Testis (tissue), 3 donors: ENCODE measurements around the gene ELMOD2. TPM values are rescaled to one million over a fixed set of nuclear protein-coding genes. Genes with fewer than 3 reads are reported as not detected.

Experiments
- DNase-seq: peaks from one replicate; pipeline ENCODE4 v3.0.0-alpha.2; 2019
- H3K27ac ChIP-seq, 2 donors: fragments of 200-600 bp; sonication (generic); one replicate each; pipeline ENCODE4 v1.5.1; 2019
- H3K27me3 ChIP-seq: fragments of 200-600 bp; sonication (generic); one replicate; pipeline ENCODE4 v1.5.1; 2019
- H3K36me3 ChIP-seq: fragments of 200-600 bp; sonication (generic); one replicate; pipeline ENCODE4 v1.5.1; 2017; ENCODE audit warnings: low read depth; ENCODE audit errors: missing control alignments
- H3K4me1 ChIP-seq: fragments of 200-600 bp; sonication (generic); one replicate; pipeline ENCODE4 v1.5.1; 2019
- H3K4me3 ChIP-seq, 2 donors: fragments of 200-600 bp; sonication (generic); one replicate each; pipeline ENCODE4 v1.5.1; 2017 to 2019
- H3K9me3 ChIP-seq: fragments of 200-600 bp; sonication (generic); one replicate; pipeline ENCODE4 v1.5.1; 2017
- CTCF ChIP-seq, 3 experiments: fragments of 450-650 bp in 2 of 3; fragments of 200-600 bp in 1 of 3; sonication (generic) in 1 of 3; IDR thresholded peaks; one replicate each; pipeline ENCODE4 v1.5.1; 2016 to 2019; ENCODE audit warnings: antibody characterized with exemption in 3 of 3, mild to moderate bottlenecking in 2 of 3, moderate library complexity in 1 of 3
- POLR2A ChIP-seq: fragments of 450-650 bp; IDR thresholded peaks from one replicate; pipeline ENCODE4 v1.6.1; 2017; ENCODE audit warnings: antibody characterized with exemption, mild to moderate bottlenecking, moderate library complexity
- WGBS, 2 donors: methylation state at CpG; one replicate each; pipeline ENCODE4 v1.1.5; 2018; 5-methylcytosine and 5-hydroxymethylcytosine counted together
- intact Hi-C: fragments of 100-400 bp; cut with DNase I; formaldehyde crosslinking; loops from one replicate; pipeline ENCODE4 v1.15.1; 2023; ENCODE audit warnings: low total_unique reads
- polyA plus RNA-seq: library from polyadenylated mRNA; stranded (reverse); fragments of 350-450 nt; fragmentation: Illumina TruSeq; extraction: RNeasy Lipid Tissue Mini Kit (QIAGEN cat#74804); gene quantifications from one replicate; pipeline ENCODE4 v1.2.3, GENCODE V29; 2014; ENCODE audit warnings: low read depth, low replicate concordance; ENCODE audit not compliant: insufficient read depth
- total RNA-seq, 2 donors: library from RNA; depleted of rRNA; stranded (reverse); fragments of >200 nt; gene quantifications; one replicate each; pipeline ENCODE4 v1.2.3, GENCODE V29; 2016

ELMOD2 gene
- total and polyA plus RNA-seq, 3 donors from 2014 or later: 13.5 to 42.2 (median 23.0) TPM

- H3K36me3 ChIP-seq: no peaks in the 10 kb centered on the region
- no peak for TF ChIP-seq POLR2A
- H3K27ac ChIP-seq: peak overlapping the region in 1 of 2 donors; percentile 81
- H3K27me3 ChIP-seq: no peaks in the 10 kb centered on the region
- H3K4me3 ChIP-seq: peak overlapping the region; percentile 82 to 88
- no peak for DNase-seq
- H3K4me1 ChIP-seq: no peaks in the 10 kb centered on the region
- H3K9me3 ChIP-seq: no peaks in the 10 kb centered on the region
- intact Hi-C loops: no loop called here
- 4 to 6% methylated on average over 8 of the region's 8 CpGs for WGBS, 2 donors
Measured at GRCh38 chr4:140523370-140523856, 555 bp upstream of the ELMOD2 start.

DNA sequence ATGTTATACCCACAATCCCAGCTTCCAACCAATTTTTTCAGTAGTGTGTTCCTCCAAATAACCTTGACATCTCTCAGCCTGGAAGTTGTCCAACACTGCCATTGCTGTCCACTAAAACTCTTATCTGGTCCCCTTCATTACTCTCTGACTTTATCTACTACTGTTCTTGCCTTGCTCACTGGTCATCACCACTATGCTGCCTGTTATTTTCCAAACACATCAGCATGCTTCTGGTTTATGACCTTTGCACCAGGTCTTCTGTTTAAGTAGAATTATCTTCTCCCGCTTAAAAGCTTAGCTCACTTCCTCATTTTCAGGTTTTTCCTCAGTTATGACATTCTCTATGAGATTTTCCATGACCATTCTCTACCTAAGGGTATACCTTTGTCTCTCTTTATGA, 5.5 kb downstream of the ELMOD2 start:
- DNase-seq: peak; percentile 50
- Histone ChIP-seq H3K4me3 (no peak overlapping the region), H3K27me3 (no peaks in the 10 kb centered on the region), H3K36me3 (no peaks in the 10 kb centered on the region), H3K27ac (no peak overlapping the region), H3K9me3 (no peaks in the 10 kb centered on the region), H3K4me1 (no peaks in the 10 kb centered on the region)
- WGBS, 2 donors: 76 to 82% methylated on average over 1 of the region's 1 CpG
- intact Hi-C loops: no loop called here
- no peak for TF ChIP-seq POLR2A
- no peak for TF ChIP-seq CTCF (IDR thresholded peaks at IDR 0.05)

- Histone ChIP-seq H3K4me3 (no peak overlapping the region), H3K27ac (no peak overlapping the region), H3K4me1 (no peaks in the 10 kb centered on the region), H3K36me3 (no peaks in the 10 kb centered on the region), H3K9me3 (no peaks in the 10 kb centered on the region), H3K27me3 (no peaks in the 10 kb centered on the region)
- TF ChIP-seq POLR2A (no peak), CTCF (IDR thresholded peaks at IDR 0.05) (no peak)
- WGBS, 2 donors: 86% methylated on average over 4 of the region's 4 CpGs
- no peak for DNase-seq
- intact Hi-C loops: no loop called here
Measured at GRCh38 chr4:140533951-140534480, 10.0 kb downstream of the ELMOD2 start.

DNA sequence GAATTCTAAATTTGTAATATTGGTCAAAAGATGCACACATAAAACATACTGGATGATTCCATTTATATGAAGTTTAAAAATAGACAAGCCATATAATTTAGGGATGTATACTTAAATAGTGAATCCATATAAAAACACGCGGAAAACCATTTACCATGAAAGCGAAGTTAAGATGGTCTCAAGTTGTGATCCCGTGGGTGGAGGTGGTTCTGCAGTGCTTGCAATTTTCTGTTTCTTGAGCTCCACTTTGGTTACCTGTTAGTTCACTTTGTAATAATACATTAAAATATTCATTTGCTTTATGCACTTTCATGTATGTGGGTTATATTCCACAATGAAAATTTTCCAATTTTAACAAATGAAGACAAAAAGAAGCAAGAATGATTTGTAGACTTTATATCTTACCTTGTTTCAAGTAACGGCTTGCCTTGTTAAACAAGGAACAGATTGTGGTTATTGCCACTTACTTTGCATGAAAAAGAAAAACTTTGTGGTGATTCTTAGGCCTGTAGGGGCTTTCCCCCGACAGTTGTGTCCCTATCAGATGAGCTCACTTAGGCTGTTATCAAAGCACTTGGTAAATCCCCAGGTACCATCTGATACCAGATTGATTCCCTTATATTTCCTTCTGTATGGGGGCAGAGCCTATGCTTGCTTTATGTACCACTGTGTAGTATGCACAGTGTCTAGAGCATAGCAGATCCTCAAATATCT, 32.6 kb downstream of the ELMOD2 start:
- intact Hi-C loops: no loop called here
- H3K27me3 ChIP-seq: no peaks in the 10 kb centered on the region
- H3K4me1 ChIP-seq: no peaks in the 10 kb centered on the region
- whole genome bisulfite sequencing, 2 donors: 75 to 78% methylated on average over 6 of the region's 6 CpGs
- H3K4me3 ChIP-seq: no peak overlapping the region
- no peaks in the 10 kb centered on the region for H3K9me3 ChIP-seq
- no peak for TF ChIP-seq CTCF (IDR thresholded peaks at IDR 0.05)
- no peak for TF ChIP-seq POLR2A
- no peak for DNase-seq
- no peak overlapping the region for H3K27ac ChIP-seq
- H3K36me3 ChIP-seq: no peaks in the 10 kb centered on the region

DNA sequence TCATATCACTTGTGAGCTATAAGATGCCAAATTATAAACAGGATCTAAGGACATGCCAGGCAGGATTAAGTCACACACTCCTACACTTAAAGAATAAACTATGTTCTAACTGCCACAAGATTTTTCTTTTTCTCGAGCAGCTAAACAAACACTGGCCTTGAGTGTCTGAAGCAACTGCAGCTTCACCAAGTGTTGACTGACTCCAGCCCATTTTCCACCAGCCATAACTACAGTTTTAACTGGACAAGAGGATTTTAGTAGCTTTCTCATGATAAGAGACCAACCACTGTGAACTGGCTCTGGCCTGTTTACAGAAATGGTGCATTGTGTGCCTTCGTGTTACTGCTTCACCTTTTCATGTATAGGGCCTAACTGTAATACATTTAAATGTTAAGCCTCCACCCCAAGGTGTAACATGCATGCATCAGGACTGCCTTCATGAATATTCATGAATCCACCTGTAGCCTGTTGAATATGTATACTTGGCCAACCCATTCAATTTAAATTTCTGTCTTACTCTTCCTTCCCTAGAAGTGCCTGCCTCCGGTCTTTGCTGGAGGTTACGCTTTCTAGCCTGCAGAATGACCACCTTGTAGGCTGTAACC, 34.0 kb downstream of the ELMOD2 start:
- no peaks in the 10 kb centered on the region for H3K9me3 ChIP-seq
- WGBS, 2 donors: 62 to 67% methylated on average over 4 of the region's 4 CpGs
- H3K4me1 ChIP-seq: no peaks in the 10 kb centered on the region
- H3K4me3 ChIP-seq: no peak overlapping the region
- no peak for DNase-seq
- no peaks in the 10 kb centered on the region for H3K36me3 ChIP-seq
- no peak for TF ChIP-seq POLR2A
- no peak for TF ChIP-seq CTCF (IDR thresholded peaks at IDR 0.05)
- intact Hi-C loops: no loop called here
- H3K27ac ChIP-seq: no peak overlapping the region
- H3K27me3 ChIP-seq: no peaks in the 10 kb centered on the region
